ENCODE measurements around the gene CAV3. TPM values are rescaled to one million over a fixed set of nuclear protein-coding genes. Genes with fewer than 3 reads are reported as not detected.

CAV3 gene
- total and polyA plus RNA-seq, 9 of the 15 experiments (the other 6 are each of a cell fraction or from before 2014, with no cell fraction given), result not detected

DNA sequence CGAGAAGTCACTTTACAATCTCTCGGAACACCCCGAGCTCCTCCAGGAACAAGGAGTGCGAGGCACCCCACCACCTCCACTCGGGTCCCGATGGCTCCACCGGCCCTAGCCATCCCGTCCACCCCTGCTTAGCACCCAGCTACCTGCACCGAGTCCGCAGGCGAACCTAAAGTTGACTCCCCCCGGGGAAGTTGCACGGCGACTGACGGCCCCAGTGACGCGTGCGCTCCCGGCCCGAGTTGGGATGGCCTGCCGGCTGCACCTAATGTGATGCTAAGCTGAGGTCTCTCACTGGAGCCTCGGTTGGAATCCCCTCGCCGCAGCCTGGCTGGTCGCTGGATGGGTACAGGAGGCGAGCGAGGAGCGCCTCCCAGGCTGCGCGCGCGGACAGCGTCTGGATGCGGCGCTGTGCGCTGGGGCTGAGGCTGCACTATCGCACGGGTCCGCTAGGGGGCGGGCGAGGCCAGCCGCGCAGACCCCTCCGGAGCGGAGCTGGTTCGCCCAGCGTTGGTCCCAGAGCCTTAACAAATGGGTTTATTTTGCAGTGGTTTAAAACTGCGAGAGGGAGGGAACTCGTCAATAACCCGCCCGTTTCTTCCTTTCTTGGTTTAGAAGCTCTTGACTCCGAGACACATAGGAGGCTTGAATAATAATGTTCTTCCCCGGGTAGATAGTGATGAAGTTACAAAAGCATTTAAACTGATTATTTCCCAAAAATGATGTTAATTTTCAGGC is 35.7 kb downstream of the CAV3 start, which contains the start of gene OXTR (continued):
- TF ChIP-seq NR4A1 (CRISPR knock-in tag; IDR thresholded peaks at IDR 0.05) (no peak), NR4A1 (tag; IDR thresholded peaks at IDR 0.05) (no peak), CCNT2 (IDR thresholded peaks at IDR 0.05; ENCODE audit: borderline replicate concordance, extremely low read depth, insufficient read length, low read depth, low read length) (peak; percentile 41), ZNF780A (CRISPR knock-in tag; IDR thresholded peaks at IDR 0.05) (no peak), ZNF224 (CRISPR knock-in tag; IDR thresholded peaks at IDR 0.05) (no peak), RCOR1 (IDR thresholded peaks at IDR 0.05; ENCODE audit: borderline replicate concordance in 1 of 2, low read depth in 2 of 2, low read length in 2 of 2) (peak in 1 of 2 experiments; percentile 41; a peak in 1 of 4 replicates), ZNF407 (IDR thresholded peaks at IDR 0.05; ENCODE audit: low read depth) (no peak)
- TF ChIP-seq, protein P1, sequence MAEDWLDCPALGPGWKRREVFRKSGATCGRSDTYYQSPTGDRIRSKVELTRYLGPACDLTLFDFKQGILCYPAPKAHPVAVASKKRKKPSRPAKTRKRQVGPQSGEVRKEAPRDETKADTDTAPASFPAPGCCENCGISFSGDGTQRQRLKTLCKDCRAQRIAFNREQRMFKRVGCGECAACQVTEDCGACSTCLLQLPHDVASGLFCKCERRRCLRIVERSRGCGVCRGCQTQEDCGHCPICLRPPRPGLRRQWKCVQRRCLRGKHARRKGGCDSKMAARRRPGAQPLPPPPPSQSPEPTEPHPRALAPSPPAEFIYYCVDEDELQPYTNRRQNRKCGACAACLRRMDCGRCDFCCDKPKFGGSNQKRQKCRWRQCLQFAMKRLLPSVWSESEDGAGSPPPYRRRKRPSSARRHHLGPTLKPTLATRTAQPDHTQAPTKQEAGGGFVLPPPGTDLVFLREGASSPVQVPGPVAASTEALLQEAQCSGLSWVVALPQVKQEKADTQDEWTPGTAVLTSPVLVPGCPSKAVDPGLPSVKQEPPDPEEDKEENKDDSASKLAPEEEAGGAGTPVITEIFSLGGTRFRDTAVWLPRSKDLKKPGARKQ (CRISPR knock-in tag; IDR thresholded peaks at IDR 0.05), result 0 out of 2 replicates have a peak, but pooled peaks have one; percentile 22
- TF ChIP-seq, protein P2, sequence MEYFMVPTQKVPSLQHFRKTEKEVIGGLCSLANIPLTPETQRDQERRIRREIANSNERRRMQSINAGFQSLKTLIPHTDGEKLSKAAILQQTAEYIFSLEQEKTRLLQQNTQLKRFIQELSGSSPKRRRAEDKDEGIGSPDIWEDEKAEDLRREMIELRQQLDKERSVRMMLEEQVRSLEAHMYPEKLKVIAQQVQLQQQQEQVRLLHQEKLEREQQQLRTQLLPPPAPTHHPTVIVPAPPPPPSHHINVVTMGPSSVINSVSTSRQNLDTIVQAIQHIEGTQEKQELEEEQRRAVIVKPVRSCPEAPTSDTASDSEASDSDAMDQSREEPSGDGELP (CRISPR knock-in tag; IDR thresholded peaks at IDR 0.05; ENCODE audit: borderline replicate concordance), result peak; percentile 56; the same call in 1 of the 2 replicates
